Neuronal stem cell (in vitro differentiated cells): Measurements from ENCODE around the gene TNP2.

Source experiments
- DNase-seq: peaks from one replicate; pipeline ENCODE4 v3.0.0-alpha.2; 2013; ENCODE audit warnings: low spot score
- H2AFZ ChIP-seq: one replicate; pipeline ENCODE4 v1.6.1; 2013; ENCODE audit warnings: mild to moderate bottlenecking, low read length, inconsistent platforms
- H2AK5ac ChIP-seq: 2 replicates; pipeline ENCODE4 v1.6.1; 2013; ENCODE audit warnings: low read depth, mild to moderate bottlenecking, inconsistent platforms, low read length, moderate library complexity, mixed read lengths
- H2BK120ac ChIP-seq: 2 replicates; pipeline ENCODE4 v1.6.1; 2013; ENCODE audit warnings: low read depth, mild to moderate bottlenecking, inconsistent platforms, low read length, moderate library complexity, mixed read lengths
- H2BK12ac ChIP-seq: one replicate; pipeline ENCODE4 v1.6.1; 2013; ENCODE audit warnings: low read length, inconsistent platforms
- H2BK15ac ChIP-seq: 2 replicates; pipeline ENCODE4 v1.6.1; 2013; ENCODE audit warnings: mild to moderate bottlenecking, low read length, inconsistent platforms, mixed read lengths
- H2BK5ac ChIP-seq: one replicate; pipeline ENCODE4 v1.6.1; 2013; ENCODE audit warnings: inconsistent platforms, mild to moderate bottlenecking, low read length, moderate library complexity
- H3K14ac ChIP-seq: one replicate; pipeline ENCODE4 v1.6.1; 2013; ENCODE audit warnings: low read length, inconsistent platforms
- H3K18ac ChIP-seq: 2 replicates; pipeline ENCODE4 v1.6.1; 2013; ENCODE audit warnings: low read length, inconsistent platforms
- H3K23ac ChIP-seq: 2 replicates; pipeline ENCODE4 v1.6.1; 2013; ENCODE audit warnings: low read depth, mild to moderate bottlenecking, mixed read lengths, low read length, inconsistent platforms; ENCODE audit not compliant: poor library complexity
- H3K27ac ChIP-seq: replicated peaks from 3 replicates; pipeline ENCODE4 v1.5.1; 2013; ENCODE audit warnings: low read length, inconsistent platforms
- H3K27me3 ChIP-seq, 3 experiments: 2 replicates each; pipeline ENCODE4 v1.6.1; 2013; ENCODE audit warnings: low read length in 3 of 3, mild to moderate bottlenecking in 2 of 3, inconsistent platforms in 1 of 3, low read depth in 1 of 3, mixed read lengths in 1 of 3, moderate library complexity in 1 of 3; ENCODE audit not compliant: control insufficient read depth in 3 of 3, insufficient read depth in 3 of 3
- H3K36me3 ChIP-seq, 2 donors: replicated peaks in 1 of 2; 2 replicates each; pipeline ENCODE4 v1.6.1; 2013; ENCODE audit warnings: low read length in 2 of 2; ENCODE audit not compliant: control insufficient read depth in 2 of 2, insufficient read depth in 2 of 2
- H3K4ac ChIP-seq: 2 replicates; pipeline ENCODE4 v1.6.1; 2013; ENCODE audit warnings: inconsistent platforms, mild to moderate bottlenecking, low read length, moderate library complexity
- H3K4me1 ChIP-seq, 2 donors: 1 replicate in 1 of 2; 2 replicates in 1 of 2; pipeline ENCODE4 v1.6.1; 2013; ENCODE audit warnings: low read length in 2 of 2, low read depth in 1 of 2; ENCODE audit not compliant: control insufficient read depth in 2 of 2, insufficient read depth in 1 of 2
- H3K4me2 ChIP-seq: one replicate; pipeline ENCODE4 v1.6.1; 2013; ENCODE audit warnings: mild to moderate bottlenecking, low read length, inconsistent platforms; ENCODE audit not compliant: insufficient read depth, poor library complexity, severe bottlenecking
- H3K4me3 ChIP-seq, 2 donors: 2 replicates each; pipeline ENCODE4 v1.5.1; 2013; ENCODE audit warnings: low read length in 2 of 2, mild to moderate bottlenecking in 2 of 2, inconsistent platforms in 1 of 2, moderate library complexity in 1 of 2
- H3K79me1 ChIP-seq: one replicate; pipeline ENCODE4 v1.6.1; 2013; ENCODE audit warnings: low read depth, mild to moderate bottlenecking, inconsistent platforms, low read length, moderate library complexity
- H3K9ac ChIP-seq: one replicate; pipeline ENCODE4 v1.6.1; 2013; ENCODE audit warnings: mild to moderate bottlenecking, low read depth, low read length, inconsistent platforms; ENCODE audit not compliant: poor library complexity
- H3K9me3 ChIP-seq, 2 donors: replicated peaks in 1 of 2; 2 replicates each; pipeline versions ENCODE3 to v1.6.1; 2013; ENCODE audit warnings: low read length in 2 of 2, mild to moderate bottlenecking in 2 of 2, inconsistent platforms in 1 of 2, low read depth in 1 of 2, mixed read lengths in 1 of 2, moderate library complexity in 1 of 2; ENCODE audit not compliant: control insufficient read depth in 2 of 2, insufficient read depth in 1 of 2
- H4K8ac ChIP-seq: one replicate; pipeline ENCODE4 v1.6.1; 2013; ENCODE audit warnings: low read depth, mild to moderate bottlenecking, inconsistent platforms, low read length, moderate library complexity
- H4K91ac ChIP-seq: one replicate; pipeline ENCODE4 v1.6.1; 2013; ENCODE audit warnings: low read length, low read depth, mild to moderate bottlenecking, inconsistent platforms; ENCODE audit not compliant: poor library complexity
- WGBS, 2 donors: extraction: QIAGEN DNeasy Blood & Tissue Kit; methylation state at CpG; one replicate each; pipeline ENCODE4 v1.1.7; 2013; ENCODE audit warnings: missing lambda C conversion rate in 2 of 2, mixed read lengths in 1 of 2; ENCODE audit not compliant: insufficient read length in 2 of 2, insufficient replicate concordance in 1 of 2; ENCODE audit errors: extremely low coverage in 2 of 2; 5-methylcytosine and 5-hydroxymethylcytosine counted together

The TNP2 gene

DNA sequence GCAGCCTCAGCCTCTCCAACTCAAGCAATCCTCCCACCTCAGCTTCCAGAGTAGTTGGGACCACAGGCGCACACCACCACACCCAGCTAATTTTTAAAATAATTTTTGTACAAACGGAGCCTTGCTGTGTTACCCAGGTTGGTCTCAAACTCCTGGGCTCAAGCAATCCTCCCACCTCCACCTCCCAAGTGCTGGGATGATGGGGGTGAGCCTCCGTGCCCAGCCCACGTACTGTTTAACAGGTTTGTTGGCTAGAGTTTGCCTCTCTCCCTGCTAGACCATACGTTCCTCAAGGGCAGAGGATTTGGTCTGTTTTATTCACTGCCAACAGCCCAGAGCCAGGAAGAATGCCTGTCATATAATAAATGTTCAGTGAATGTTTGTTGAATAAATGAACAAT, 39.7 kb downstream of the TNP2 start:
- no peak for DNase-seq
- Histone ChIP-seq H3K79me1 (no peaks in the 10 kb centered on the region), H2AFZ (no peak overlapping the region), H3K27ac (no peak overlapping the region), H3K4me3 (no peak overlapping the region), H3K9me3 (no peaks in the 10 kb centered on the region), H3K36me3 (no peaks in the 10 kb centered on the region), H3K4ac (no peak overlapping the region), H2BK120ac (no peak overlapping the region), H2AK5ac (no peak overlapping the region), H4K8ac (no peak overlapping the region), H3K18ac (no peak overlapping the region), H3K27me3 (peaks cover 0 to 12% (median 0%) of the 10 kb centered on the region in 3 experiments), H3K14ac (no peak overlapping the region), H3K4me2 (no peak overlapping the region), H2BK15ac (peak overlapping the region; percentile 8), H2BK12ac (no peak overlapping the region), H4K91ac (no peak overlapping the region), H2BK5ac (no peak overlapping the region), H3K9ac (no peak overlapping the region), H3K23ac (no peak overlapping the region), H3K4me1 (peaks cover 2 to 5% of the 10 kb centered on the region in 2 donors)
- WGBS, 2 donors, result no CpG with 5 or more reads among the region's 5 CpGs

DNA sequence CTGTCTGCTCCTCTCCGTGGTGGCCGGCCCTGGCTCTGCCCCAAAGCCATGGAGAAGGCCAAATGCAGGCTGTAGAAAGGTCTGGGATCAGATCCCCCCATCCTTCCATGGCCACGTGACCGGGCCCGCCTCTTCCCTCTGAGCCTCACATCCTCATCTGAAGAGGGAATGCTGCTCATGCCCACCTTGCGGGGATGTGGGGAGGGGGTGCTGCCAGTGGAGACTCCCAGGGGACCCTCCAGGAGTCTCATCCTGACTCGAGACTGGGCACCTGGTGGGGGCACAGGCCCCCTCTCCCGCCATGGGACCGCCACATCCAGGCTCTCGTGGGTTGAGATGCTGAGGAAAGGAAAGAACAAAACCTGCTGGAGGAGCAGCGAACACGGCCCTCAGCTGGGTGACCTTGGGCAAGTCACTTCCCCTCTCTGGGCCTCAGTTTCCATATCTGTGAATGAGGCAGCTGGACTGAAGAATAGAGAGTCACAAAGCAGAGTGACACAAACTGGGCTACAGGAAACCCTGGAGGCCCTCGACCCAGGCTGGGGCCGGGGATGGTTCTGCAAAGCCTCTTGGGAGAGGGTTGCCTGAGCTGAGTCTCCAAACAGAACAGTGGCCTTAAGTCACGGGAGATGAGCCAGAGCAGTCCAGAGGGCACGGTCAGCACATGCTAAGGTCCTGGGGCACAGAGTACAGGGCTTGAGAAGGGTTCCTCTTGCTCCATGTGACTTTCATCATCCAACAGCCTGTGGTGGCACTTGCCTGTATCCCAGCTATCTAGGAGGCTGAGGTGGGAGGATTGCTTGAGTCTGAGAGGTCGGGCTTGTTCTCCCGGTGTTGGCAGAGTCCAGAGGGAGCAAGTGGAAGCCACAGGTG, 43.2 kb downstream of the TNP2 start:
- H3K4me2 ChIP-seq, result no peak overlapping the region
- H2BK120ac ChIP-seq, result no peak overlapping the region
- peak overlapping the region; percentile 0 for H3K23ac ChIP-seq
- WGBS, 2 donors, result no CpG with 5 or more reads among the region's 18 CpGs
- no peak overlapping the region for H3K9ac ChIP-seq
- H2AFZ ChIP-seq, result no peak overlapping the region
- peak overlapping the region; percentile 4 for H3K14ac ChIP-seq
- no peaks in the 10 kb centered on the region for H3K79me1 ChIP-seq
- H2BK12ac ChIP-seq, result peak overlapping the region; percentile 58
- no peak overlapping the region for H3K4me3 ChIP-seq
- H3K36me3 ChIP-seq, result no peaks in the 10 kb centered on the region
- H2AK5ac ChIP-seq, result peak overlapping the region; percentile 74
- no peak overlapping the region for H2BK15ac ChIP-seq
- DNase-seq, result no peak
- H3K27me3 ChIP-seq, result peaks cover 0 to 10% (median 0%) of the 10 kb centered on the region in 3 experiments
- peak overlapping the region; percentile 15 for H3K18ac ChIP-seq
- no peak overlapping the region for H2BK5ac ChIP-seq
- no peak overlapping the region for H3K27ac ChIP-seq
- no peak overlapping the region for H4K8ac ChIP-seq
- H4K91ac ChIP-seq, result no peak overlapping the region
- no peaks in the 10 kb centered on the region for H3K9me3 ChIP-seq
- H3K4ac ChIP-seq, result no peak overlapping the region
- peaks cover 0 to 2% of the 10 kb centered on the region in 2 donors for H3K4me1 ChIP-seq

DNA sequence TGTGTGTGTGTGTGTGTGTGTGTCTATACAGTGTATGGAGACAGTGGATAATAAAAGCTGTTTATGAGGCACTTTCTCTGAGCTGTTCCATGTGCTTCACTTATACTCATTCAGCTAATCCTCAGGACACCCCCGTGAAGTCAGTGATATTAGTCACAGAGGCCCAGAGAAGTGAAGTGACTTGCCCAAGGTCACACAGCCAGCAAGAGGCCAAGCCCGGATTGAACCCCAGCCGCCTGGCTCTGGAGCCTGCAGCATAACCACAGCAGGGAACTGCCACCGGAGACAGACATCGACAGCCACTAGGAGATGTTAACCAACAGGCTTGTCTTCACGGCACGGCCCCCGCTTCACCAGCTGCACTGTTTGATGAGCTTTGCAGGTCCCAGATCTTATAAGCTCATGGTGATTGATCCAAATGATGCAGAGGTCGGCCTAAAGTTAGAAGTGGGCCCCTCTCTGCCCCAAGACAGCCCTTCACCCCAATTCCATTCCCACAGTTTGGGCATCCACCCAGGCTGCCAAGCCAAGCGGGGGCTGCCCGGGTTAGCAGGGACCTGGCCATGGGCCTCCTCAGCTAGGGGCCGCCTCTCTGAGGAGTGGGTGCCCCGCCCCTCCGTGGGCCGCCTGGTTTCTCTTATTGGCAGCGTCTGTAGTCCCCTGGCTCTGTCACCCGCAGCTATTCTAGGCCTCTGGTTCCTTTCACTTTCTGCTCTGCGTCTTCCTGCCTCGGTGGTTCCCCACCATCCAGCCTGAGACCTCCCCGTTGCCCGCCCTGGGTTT, 44.0 kb downstream of the TNP2 start:
- Histone ChIP-seq H2BK120ac (no peak overlapping the region), H2AFZ (no peak overlapping the region), H3K79me1 (no peaks in the 10 kb centered on the region), H3K23ac (no peak overlapping the region), H3K27me3 (peaks cover 0 to 9% (median 0%) of the 10 kb centered on the region in 3 experiments), H3K36me3 (no peaks in the 10 kb centered on the region), H4K8ac (no peak overlapping the region), H3K4me1 (peaks cover 0 to 2% of the 10 kb centered on the region in 2 donors), H3K4ac (no peak overlapping the region), H3K4me2 (no peak overlapping the region), H2BK5ac (no peak overlapping the region), H3K9me3 (no peaks in the 10 kb centered on the region), H3K4me3 (no peak overlapping the region), H2BK15ac (no peak overlapping the region), H2AK5ac (peak overlapping the region; percentile 74), H3K18ac (peak overlapping the region; percentile 11), H3K27ac (no peak overlapping the region), H4K91ac (no peak overlapping the region), H3K14ac (peak overlapping the region; percentile 4), H3K9ac (no peak overlapping the region), H2BK12ac (no peak overlapping the region)
- WGBS, 2 donors, result no CpG with 5 or more reads among the region's 21 CpGs
- no peak for DNase-seq
